Effector CD4-positive, alpha-beta T cell (primary cell): ENCODE measurements around the gene SLC6A20.
"Not testable (repeated sequence)": the region's sequence is repeated elsewhere in the genome, so short reads cannot be mapped to it uniquely, and the experiment has no call there.

Experiments
- DNase-seq: peaks from one replicate; pipeline ENCODE4 v3.0.0-alpha.2; 2020

SLC6A20 gene

DNA sequence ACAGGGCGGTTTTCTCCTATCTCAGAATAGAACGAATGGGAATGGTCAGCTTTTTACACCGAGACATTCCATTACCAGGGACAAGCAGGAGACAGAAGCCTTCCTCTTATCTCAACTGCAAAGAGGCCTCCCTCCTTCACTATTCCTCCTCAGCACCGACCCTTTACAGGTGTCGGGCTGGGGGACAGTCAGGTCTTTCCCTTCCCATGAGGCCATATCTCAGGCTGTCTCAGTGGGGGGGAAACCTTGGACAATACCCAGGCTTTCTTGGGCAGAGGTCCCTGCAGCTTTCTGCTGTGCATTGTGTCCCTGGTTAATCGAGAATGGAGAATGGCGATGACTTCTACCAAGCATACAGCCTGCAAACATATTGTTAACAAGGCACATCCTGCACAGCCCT is 39.2 kb downstream of the SLC6A20 start:
- DNase-seq = not testable (repeated sequence)

DNA sequence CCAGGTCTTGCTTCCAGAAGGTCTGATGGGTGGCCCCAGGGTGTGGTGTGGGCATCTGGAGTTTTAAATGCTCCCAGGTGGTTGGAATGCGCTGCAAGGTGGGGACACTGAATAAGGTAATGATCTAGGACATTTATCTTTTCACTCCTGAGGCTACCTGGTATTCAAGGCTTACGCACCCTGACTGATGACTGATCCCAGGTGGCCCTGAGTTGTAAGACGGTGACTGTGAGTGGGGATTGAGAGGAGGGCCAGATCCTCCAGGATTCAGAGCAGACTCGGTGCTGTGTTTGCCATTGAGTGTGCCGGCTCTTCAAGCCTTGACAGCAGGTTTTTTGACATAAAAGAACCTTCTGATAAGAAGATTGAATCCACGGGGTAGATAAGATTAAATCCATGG is 40.3 kb downstream of the SLC6A20 start:
- DNase-seq = no peak

- DNase-seq = no peak
These were observed 41.9 kb downstream of the SLC6A20 start for GRCh38 chr3:45754461-45754860.

DNA sequence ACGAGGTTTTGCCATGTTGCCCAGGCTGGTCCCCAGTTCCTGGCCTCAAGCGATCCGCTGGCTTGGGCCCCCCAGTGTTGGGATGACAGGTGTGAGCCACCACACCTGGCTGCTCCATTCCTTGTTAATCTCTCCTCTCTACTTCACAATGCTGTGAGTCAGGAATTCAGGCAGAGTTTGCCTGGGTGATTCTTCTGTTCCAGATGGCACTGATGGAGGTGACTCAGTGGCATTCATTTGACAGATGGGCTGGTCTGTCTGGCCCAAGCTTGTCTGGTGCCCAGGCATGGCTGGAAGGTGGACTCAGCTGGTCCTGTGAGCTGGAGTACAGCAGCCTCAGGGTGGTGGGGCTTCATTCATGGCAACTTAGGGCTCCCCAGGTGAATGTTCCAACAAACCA is 43.2 kb downstream of the SLC6A20 start:
- DNase-seq = no peak

GRCh38 chr3:45751537-45752242 is 44.6 kb downstream of the SLC6A20 start:
- DNase-seq = no peak

GRCh38 chr3:45749880-45750279 is 46.5 kb downstream of the SLC6A20 start:
- no peak for DNase-seq

DNA sequence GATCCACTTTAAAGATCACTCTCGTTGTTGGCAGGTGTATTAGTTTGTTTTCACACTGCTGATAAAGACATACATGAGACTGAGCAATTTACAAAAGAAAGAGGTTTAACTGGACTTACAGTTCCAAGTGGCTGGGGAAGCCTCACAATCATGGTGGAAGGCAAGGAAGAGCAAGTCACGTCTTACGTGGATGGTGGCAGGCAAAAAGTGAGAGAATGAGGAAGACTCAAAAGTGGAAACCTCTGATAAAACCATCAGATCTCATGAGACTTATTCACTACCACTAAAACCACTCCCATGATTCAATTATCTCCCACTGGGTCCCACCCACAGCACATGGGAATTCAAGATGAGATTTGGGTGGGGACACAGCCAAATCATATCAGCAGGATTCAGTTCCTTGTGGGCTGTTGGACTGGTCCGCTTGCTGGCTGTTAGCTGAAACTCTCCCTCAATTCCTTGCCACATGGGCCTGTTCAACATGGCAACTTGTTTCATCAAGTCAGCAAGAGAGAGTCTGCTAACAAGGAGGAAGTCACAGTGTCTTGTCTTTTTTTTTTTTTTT is 47.2 kb downstream of the SLC6A20 start:
- not testable (repeated sequence) for DNase-seq

- no peak for DNase-seq
These were observed 48.3 kb downstream of the SLC6A20 start for GRCh38 chr3:45748068-45748467.

DNA sequence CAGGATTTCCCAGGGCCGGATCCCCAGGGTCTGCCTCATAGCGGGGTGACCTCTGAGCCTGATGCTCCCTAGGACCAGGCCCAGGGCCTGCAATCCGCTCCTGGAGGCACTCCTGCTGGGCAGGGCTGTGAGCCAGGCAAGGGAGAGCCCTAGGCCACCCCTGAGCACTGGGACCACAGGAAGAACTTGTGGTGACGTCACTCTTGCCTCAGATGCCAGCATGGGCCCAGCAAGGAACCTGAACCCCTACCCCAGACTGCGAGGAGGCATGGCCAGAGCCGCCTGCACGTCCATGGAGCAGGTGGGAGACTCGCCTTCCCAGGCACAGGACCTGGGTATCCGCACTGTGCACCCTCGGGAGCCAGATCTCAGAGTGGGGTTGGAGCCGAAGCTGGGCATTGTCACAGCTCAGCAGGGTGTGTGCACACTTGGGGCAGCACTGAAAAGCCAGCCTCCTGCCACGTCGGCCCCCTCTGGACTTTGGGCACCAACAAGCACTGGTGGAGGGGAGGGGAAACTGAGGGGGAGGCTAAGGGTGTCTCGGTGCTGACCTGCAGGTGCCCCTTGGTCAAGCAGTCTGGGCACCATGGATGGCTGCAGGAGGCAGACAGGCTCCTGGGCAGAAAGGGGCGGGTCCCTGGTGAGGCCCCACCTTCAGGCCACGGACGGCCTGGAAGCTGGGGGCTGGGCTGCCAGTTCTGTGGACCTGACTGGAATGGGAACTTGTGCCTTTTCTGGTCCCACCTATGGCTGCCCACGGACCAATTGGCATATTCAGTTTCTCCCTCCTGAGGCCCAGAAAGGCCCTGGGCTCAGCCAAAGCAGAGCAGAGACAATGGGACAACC is 49.3 kb downstream of the SLC6A20 start:
- DNase-seq = no peak

DNA sequence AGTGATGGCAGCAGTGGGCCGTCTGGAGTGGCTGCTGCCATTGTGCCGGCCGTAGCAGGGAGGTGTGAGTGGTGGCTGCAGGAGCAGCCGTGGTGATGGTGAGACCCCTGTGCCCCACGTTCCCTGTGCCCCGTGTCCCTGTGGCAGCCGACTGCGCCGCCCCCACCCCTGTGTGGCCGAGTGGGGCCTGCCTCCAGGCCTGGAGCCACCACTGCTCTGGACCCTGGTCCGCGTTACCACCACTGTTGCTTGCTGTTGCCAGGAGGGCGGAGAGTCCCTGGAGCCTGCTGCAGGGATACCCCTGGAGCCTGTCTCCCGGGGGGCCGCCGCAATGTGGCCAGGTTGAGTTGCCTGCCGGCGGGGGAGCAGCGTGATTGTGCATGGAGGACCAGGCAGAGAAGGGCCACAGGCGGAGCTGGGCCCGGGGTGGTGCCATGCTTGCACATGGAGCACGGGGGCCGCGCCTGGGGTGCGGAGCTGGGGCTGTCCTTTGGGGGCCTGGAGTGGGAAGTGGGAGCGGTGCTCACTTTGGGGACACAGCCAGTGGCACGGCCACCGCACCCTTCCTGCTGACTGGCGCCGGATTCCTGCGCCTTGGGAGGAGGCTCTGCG is 50.1 kb downstream of the SLC6A20 start:
- DNase-seq = no peak

DNA sequence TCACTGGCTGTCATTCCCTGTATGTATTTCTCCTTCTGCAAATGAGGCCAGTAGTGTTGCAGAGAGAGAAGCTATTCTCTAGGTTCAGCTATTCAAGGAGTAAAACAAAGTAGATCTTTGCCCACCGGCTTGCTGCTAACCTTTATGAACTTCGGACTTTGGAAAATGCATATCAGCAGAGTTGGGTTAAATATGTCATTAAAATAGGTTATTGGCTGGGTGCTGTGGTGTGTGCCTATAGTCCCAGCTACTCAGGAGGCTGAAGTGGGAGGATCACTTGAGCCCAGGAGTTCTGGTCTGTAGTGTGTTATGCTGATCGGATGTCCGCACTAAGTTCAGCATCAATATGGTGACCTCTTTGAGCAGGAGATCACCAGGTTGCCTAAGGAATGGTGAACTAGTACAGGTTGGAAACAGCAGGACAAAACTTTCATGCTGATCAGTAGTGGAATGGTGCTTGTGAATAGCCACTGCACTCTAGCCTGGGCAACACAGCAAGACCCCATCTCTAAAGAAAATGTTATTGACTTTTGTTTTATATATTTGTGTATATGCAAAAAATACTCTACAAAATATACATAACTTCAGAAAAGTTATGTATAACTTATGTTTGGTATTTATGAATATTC is 53.8 kb downstream of the SLC6A20 start:
- no peak for DNase-seq

GRCh38 chr3:45741742-45742460 is 54.4 kb downstream of the SLC6A20 start:
- no peak for DNase-seq

DNA sequence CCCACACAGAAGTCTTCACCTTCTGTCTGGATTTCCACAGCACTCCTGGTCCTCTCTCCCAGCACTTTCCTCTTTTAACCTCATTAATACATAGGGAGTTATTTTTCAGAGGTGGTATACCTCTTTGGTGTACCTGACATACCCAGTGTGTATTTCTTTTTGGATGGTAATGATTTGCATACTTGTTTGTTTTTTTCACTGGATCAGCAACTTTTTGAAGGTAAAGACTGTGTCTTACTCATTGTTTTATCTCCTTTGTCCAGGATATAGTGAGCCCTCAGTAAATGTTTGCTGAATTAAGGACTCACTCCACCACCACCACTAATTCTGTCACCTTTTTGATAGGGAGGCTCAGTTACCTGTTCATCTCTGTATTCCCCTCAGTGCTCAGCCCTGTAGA is 55.1 kb downstream of the SLC6A20 start:
- no peak for DNase-seq

GRCh38 chr3:45739991-45740390 is 56.3 kb downstream of the SLC6A20 start:
- DNase-seq = no peak

DNA sequence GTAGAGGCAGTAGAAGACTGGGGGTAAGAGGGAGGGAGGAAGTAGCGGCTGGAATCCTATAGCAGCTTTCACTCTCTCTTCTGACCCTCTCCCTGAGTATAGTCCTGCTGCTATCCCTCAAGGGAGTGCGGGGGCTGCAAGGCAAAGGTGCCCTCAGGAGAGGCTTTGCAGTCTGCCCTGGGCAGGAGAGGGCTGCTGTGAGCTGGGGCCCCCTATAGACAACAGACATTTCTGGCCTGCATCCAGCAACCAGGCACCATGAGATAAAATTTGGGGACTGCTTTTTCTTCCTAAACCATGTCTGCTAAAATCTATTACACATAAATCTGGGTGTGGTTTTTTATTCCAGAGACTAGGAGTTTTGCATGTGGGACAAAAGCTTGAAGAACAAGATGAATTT is 59.1 kb downstream of the SLC6A20 start:
- no peak for DNase-seq

DNA sequence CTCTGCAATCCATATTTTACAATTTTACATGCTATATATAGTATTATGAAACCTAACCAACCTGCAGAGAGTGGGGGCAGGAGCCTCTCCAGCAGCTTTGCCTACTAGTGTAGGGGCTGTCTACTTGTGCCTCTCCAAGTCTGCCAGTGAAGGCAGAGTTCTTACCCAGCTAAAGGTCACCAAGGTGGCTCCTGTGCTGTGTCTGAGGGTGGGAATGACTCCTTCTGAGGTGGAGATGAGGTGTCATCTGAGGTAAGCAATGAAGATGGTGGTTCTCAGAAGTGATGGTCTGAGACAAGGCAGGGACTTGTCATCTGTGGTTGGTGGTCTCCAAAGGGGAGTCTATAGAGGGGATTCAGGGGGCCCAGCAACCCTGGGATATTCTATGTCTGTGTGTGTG is 59.6 kb downstream of the SLC6A20 start:
- no peak for DNase-seq

DNA sequence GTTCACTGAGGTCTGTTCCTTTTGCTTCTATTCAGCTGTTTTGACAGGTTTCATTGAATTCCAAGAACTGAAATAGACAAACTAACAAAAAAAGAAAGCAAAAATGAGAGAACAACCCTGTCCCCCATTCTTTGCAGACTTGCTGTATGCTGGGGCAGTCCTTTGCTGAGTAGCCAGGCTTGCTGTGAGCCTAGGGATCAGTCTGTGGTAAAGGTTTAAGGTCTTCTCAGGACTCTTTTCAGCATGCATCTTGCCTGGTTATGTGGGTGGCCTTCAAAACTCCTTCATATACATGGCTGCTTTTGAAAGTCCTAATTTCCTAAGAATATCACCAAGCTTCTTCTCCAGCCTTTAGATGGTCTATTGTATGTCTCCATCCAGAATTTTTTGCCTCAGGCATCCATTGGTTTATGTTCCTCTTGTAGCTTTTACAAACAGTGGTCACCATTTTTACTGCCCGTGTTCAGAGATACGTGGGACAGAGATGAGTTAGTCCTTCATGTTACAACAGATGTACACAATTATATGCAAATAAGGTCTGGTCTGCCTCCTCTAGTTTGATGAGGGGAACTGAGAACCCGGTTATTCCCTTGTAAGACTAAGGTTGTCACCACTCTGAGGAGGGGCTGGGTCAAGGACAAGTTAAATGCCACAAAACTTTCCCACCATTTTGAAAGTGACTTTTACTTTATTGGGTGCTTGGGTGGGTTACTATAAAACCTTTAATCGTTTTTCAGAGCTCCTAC is 65.8 kb downstream of the SLC6A20 start:
- DNase-seq = no peak

- no peak for DNase-seq
These were observed 66.7 kb downstream of the SLC6A20 start for GRCh38 chr3:45729614-45730013.

GRCh38 chr3:45724911-45725310 is 71.4 kb downstream of the SLC6A20 start:
- no peak for DNase-seq

GRCh38 chr3:45719655-45720487 is 76.5 kb downstream of the SLC6A20 start:
- no peak for DNase-seq
